Erythroblast (primary cell): ENCODE data around the gene ACTG1.

Source experiments
- GATA1 ChIP-seq: IDR thresholded peaks from 2 replicates; pipeline ENCODE4 v1.6.1; 2011; ENCODE audit warnings: low read depth, mild to moderate bottlenecking, control low read depth, low read length, moderate library complexity
- POLR2A ChIP-seq: IDR thresholded peaks from 2 replicates; pipeline ENCODE4 v1.6.1; 2011; ENCODE audit warnings: mild to moderate bottlenecking, low read length

DNA sequence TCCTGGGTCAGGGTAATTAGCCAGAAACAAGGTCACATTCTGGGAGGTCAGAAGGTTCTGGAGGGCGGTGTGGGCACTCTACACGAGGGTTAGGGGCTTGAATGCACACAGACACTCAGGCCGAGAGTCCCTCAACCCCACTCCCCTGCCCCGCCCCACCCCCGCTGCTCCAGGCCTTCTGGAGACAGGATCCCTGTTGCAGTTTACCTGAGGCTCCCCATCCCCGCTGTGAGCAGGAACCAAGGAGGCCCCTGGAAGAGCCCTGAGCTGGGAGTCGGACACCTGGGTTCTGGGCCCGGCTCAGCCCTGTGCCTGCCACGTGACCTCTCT lies 4.4 kb upstream of the ACTG1 start:
- TF ChIP-seq POLR2A (no peak), GATA1 (no peak)
